ENCODE results near the gene SLC26A5. TPM values are rescaled to one million over a fixed set of nuclear protein-coding genes. Genes with fewer than 3 reads are reported as not detected.

SLC26A5 gene
- total RNA-seq, 4 donors from 2014 or later = not detected

DNA sequence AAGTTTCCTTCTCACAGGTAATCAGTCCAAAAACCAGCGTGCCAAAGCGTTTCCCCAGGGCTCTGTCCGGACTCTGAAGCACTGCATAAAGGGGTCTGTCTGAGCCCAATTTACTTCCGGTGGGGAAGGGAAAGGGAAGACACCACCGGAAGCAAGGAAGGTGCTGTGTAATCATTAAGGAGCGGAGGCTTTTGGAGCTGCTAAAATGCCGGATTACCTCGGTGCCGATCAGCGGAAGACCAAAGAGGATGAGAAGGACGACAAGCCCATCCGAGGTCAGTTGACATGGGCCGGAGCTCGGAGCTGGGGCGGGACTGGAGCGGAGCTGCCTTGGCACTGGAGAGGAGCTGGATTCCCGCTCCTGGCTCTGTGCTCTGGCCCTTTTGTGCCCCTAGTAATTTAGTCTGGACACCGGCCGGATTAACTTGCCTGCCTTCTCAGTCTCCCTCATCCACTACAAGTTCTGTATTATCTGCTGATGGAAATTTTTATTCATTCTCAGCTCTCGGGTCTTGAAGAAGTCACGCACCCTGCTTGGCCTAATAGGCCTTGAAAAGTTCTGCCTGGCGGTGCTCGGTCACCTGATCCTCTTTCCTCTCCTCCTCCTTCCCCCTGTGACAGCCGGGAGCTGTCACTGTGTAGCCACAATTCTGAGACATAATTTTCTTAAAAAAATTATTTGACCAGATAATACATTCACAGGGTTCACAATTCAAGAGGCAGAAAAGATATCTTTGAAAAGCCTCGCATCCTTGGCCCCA lies 98.3 kb downstream of the SLC26A5 start, which contains the start of gene PSMC2:
TSS of gene PSMC2 (plus strand) at position 137 of the 761 bp plus-strand sequence. CDS start at position 206, 69 bp downstream.
- TF ChIP-seq, protein P1, sequence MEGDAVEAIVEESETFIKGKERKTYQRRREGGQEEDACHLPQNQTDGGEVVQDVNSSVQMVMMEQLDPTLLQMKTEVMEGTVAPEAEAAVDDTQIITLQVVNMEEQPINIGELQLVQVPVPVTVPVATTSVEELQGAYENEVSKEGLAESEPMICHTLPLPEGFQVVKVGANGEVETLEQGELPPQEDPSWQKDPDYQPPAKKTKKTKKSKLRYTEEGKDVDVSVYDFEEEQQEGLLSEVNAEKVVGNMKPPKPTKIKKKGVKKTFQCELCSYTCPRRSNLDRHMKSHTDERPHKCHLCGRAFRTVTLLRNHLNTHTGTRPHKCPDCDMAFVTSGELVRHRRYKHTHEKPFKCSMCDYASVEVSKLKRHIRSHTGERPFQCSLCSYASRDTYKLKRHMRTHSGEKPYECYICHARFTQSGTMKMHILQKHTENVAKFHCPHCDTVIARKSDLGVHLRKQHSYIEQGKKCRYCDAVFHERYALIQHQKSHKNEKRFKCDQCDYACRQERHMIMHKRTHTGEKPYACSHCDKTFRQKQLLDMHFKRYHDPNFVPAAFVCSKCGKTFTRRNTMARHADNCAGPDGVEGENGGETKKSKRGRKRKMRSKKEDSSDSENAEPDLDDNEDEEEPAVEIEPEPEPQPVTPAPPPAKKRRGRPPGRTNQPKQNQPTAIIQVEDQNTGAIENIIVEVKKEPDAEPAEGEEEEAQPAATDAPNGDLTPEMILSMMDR (IDR thresholded peaks at IDR 0.05 in 4 of 5, conservative IDR thresholded peaks at IDR 0.05 in 1 of 5) = no peak
- peak; percentile 46 to 72 for TF ChIP-seq POLR2A (IDR thresholded peaks at IDR 0.05)
- Histone ChIP-seq H3K4me3 (peak within 1 kb of the TSS; percentile 68 to 96 (median 82)), H3K27ac (peak within 1 kb of the TSS; percentile 90 to 98 (median 94)), H3K4me1 (peaks cover 67 to 72% of the 10 kb centered on the region in 2 donors), H3K27me3 (no peaks in the 10 kb centered on the region), H3K9me3 (no peaks in the 10 kb centered on the region), H3K36me3 (peaks cover 0 to 4% of the 10 kb centered on the region in 2 donors)
- DNase-seq = peak; percentile 71 to 83
- in situ Hi-C loops (cut with MboI; ENCODE audit: low sequenced_read_pairs in 4 of 4) (no loop called here), intact Hi-C loops (cut with DNase I; ENCODE audit: low total_unique reads) (loop anchor here (10.0 kb wide), 1 partner anchor 1917 kb away; no protein-coding TSS in a partner anchor)
- ATAC-seq = peak; percentile 90 to 91

DNA sequence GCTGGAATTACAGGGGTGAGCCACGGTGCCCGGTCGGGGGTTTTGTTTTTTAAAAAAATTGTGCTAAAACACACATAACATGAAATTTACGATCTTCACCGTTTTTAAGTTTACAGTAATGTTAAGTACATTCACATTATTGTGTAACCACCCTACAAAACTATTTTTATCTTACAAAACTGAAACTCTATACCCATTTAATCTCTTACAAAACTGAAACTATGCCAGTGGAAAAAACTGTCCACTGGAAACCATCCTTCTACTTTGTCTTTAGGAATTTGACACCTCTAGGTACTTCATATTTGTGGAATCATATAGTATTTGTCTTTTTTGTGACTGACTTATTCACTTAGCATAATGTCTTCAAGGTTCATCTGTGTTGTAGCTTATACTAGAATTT lies 99.6 kb downstream of the SLC26A5 start:
- Histone ChIP-seq H3K9me3 (no peaks in the 10 kb centered on the region), H3K4me1 (peaks cover 57 to 59% of the 10 kb centered on the region in 2 donors), H3K27me3 (no peaks in the 10 kb centered on the region), H3K36me3 (peaks cover 0 to 7% of the 10 kb centered on the region in 2 donors), H3K27ac (peak overlapping the region in 2 of 4 donors; percentile 94 to 95), H3K4me3 (no peak overlapping the region)
- in situ Hi-C loops (cut with MboI; ENCODE audit: low sequenced_read_pairs in 4 of 4) (no loop called here), intact Hi-C loops (cut with DNase I; ENCODE audit: low total_unique reads) (loop anchor here (10.0 kb wide), 1 partner anchor 1918 kb away; no protein-coding TSS in a partner anchor)
- no peak for DNase-seq
- no peak for ATAC-seq
- no peak for TF ChIP-seq POLR2A (IDR thresholded peaks at IDR 0.05)
- TF ChIP-seq, protein P1 (IDR thresholded peaks at IDR 0.05 in 4 of 5, conservative IDR thresholded peaks at IDR 0.05 in 1 of 5) = no peak

DNA sequence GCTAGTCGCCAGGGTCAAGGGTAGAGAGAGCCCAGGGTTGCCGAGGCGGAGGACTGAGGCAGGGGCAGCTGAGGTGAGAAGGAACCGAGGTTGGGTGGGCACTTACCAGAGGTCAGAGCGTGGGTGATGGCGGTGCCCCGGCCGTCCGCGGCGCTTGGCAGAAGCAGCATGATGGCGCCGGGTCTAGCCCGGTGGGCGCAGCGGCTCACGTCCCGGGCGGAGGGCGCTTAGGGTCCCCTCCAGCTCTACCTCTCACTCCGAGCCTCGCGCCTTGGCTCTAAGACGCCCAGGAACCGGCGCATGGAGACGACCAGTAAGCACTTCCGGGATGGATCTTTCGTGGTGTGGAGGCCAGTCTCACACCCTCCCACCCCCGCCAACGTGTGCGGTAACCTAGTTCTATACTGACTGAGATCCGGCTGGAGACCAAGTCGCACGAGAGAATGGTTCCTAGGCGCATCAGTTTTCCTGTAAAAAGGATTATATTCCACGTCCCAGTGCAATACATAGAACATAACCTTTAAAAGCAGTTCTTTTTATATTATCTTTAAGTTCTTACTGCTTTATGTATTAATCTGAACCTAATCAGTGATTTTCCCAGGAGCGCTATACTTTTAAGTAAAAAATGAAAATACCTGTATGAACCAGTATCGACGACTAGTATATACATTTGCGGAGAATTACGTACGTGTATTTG lies 101.4 kb downstream of the SLC26A5 start, which contains the start of gene DNAJC2:
TSS of gene DNAJC2 (minus strand) at position 315 of the 697 bp plus-strand sequence. CDS start at position 170, 145 bp downstream.
- in situ Hi-C loops (cut with MboI; ENCODE audit: low sequenced_read_pairs in 4 of 4) (no loop called here), intact Hi-C loops (cut with DNase I; ENCODE audit: low total_unique reads) (loop anchor here (2.0 to 10.0 kb wide), 2 partner anchors 48 to 1920 kb away; partner anchors contain the start of gene PMPCB)
- H3K4me3 ChIP-seq = peak within 1 kb of the TSS; percentile 84 to 100 (median 90)
- no peaks in the 10 kb centered on the region for H3K9me3 ChIP-seq
- peak; percentile 80 to 85 for DNase-seq
- peak; percentile 44 to 61 for TF ChIP-seq POLR2A (IDR thresholded peaks at IDR 0.05)
- TF ChIP-seq, protein P1 (IDR thresholded peaks at IDR 0.05 in 4 of 5, conservative IDR thresholded peaks at IDR 0.05 in 1 of 5) = no peak
- no peaks in the 10 kb centered on the region for H3K27me3 ChIP-seq
- ATAC-seq = peak; percentile 77 to 90
- peaks cover 39 to 41% of the 10 kb centered on the region in 2 donors for H3K4me1 ChIP-seq
- H3K27ac ChIP-seq = peak within 1 kb of the TSS; percentile 80 to 90 (median 86)
- H3K36me3 ChIP-seq = peaks cover 0 to 22% of the 10 kb centered on the region in 2 donors

DNA sequence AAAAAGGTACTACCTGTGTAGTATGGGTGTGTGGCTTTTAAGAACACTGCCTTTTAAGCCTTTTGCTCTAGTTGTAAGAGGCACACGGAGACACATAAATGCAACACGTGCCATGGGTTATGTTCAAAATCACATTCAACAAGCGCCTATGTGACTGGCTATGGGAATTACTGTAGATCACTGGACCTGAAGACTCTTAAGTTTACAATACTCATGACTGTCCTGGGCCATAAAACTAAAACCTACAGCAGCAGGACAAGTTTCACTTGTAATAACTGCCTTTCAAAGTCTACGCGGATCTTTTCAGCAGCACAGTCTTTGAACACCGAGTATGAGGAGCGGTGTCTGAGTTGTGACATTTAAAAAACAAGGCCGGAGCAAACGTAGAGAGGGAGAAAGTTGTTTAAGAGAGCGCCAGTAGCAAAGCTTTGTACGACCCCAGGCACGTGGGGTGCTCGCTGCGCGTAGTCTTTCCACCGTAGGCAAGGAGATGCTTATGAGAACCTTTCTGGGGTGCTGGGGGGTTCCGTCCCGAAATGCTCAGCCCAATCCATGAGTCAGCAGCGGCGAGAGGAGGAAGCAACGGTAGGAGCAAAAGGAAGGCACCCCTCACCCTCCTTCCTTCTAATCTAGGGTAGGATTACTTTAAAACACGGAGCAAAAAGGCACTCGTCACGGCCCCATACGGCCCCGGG lies 102.1 kb downstream of the SLC26A5 start:
- Histone ChIP-seq H3K4me1 (peaks cover 32 to 34% of the 10 kb centered on the region in 2 donors), H3K27me3 (no peaks in the 10 kb centered on the region), H3K9me3 (no peaks in the 10 kb centered on the region), H3K4me3 (peak overlapping the region; percentile 84 to 100 (median 90)), H3K27ac (peak overlapping the region; percentile 80 to 90 (median 86)), H3K36me3 (peaks cover 0 to 24% of the 10 kb centered on the region in 2 donors)
- peak in 1 of 2 donors; percentile 16 for DNase-seq
- ATAC-seq = peak; percentile 2 to 3
- TF ChIP-seq, protein P1 (IDR thresholded peaks at IDR 0.05 in 4 of 5, conservative IDR thresholded peaks at IDR 0.05 in 1 of 5) = no peak
- TF ChIP-seq POLR2A (IDR thresholded peaks at IDR 0.05) = no peak
- intact Hi-C loops (cut with DNase I; ENCODE audit: low total_unique reads) = loop anchor here (2.0 to 10.0 kb wide), 2 partner anchors 47 to 1921 kb away; partner anchors contain the start of gene PMPCB
- in situ Hi-C loops (cut with MboI; ENCODE audit: low sequenced_read_pairs in 4 of 4) = no loop called here

Data from gastrocnemius medialis (tissue), 4 donors.